A172 (cell line): Measurements from ENCODE around the gene TSPAN15. TPM values are rescaled to one million over a fixed set of nuclear protein-coding genes. Genes with fewer than 3 reads are reported as not detected.
A peak's percentile ranks its signal among the peaks of the same experiment; 100 is the strongest.

Source experiments
- DNase-seq: peaks from one replicate; pipeline ENCODE4 v3.0.0-alpha.2; 2015; ENCODE audit warnings: low spot score
- total RNA-seq: library from RNA; depleted of rRNA; stranded (reverse); fragments of >200 nt; shearing (Covaris generic); gene quantifications from 2 replicates; pipeline ENCODE4 v1.2.3, GENCODE V29; 2014

TSPAN15 gene
- total RNA-seq, 1 experiment from 2014 or later, result 18.7 TPM

GRCh38 chr10:69417542-69417941, 33.7 kb upstream of the TSPAN15 start:
- no peak for DNase-seq

- DNase-seq, result no peak
Observed at GRCh38 chr10:69418052-69418752, 33.1 kb upstream of the TSPAN15 start.

GRCh38 chr10:69419096-69419743, 32.0 kb upstream of the TSPAN15 start:
- DNase-seq, result no peak

GRCh38 chr10:69419744-69420126, 31.5 kb upstream of the TSPAN15 start:
- DNase-seq, result no peak

GRCh38 chr10:69421611-69422308, 29.5 kb upstream of the TSPAN15 start:
- no peak for DNase-seq

- no peak for DNase-seq
Observed at GRCh38 chr10:69422676-69423075, 28.6 kb upstream of the TSPAN15 start.

- no peak for DNase-seq
Observed at GRCh38 chr10:69425041-69425440, 26.2 kb upstream of the TSPAN15 start.

- no peak for DNase-seq
Observed at GRCh38 chr10:69425511-69426298, 25.6 kb upstream of the TSPAN15 start.

GRCh38 chr10:69426376-69426727, 24.9 kb upstream of the TSPAN15 start:
- DNase-seq, result no peak

- DNase-seq, result no peak
Observed at GRCh38 chr10:69428165-69428564, 23.1 kb upstream of the TSPAN15 start.

GRCh38 chr10:69434169-69434568, 17.1 kb upstream of the TSPAN15 start:
- DNase-seq, result peak; percentile 52

GRCh38 chr10:69434926-69435325, 16.3 kb upstream of the TSPAN15 start:
- no peak for DNase-seq

- DNase-seq, result no peak
Observed at GRCh38 chr10:69435966-69436520, 15.2 kb upstream of the TSPAN15 start.

GRCh38 chr10:69437321-69438259, 13.7 kb upstream of the TSPAN15 start:
- no peak for DNase-seq

- peak; percentile 78 for DNase-seq
Observed at GRCh38 chr10:69438536-69439349, 12.5 kb upstream of the TSPAN15 start.

- peak; percentile 93 for DNase-seq
Observed at GRCh38 chr10:69439350-69439739, 11.9 kb upstream of the TSPAN15 start.

GRCh38 chr10:69439813-69440506, 11.3 kb upstream of the TSPAN15 start:
- DNase-seq, result peak; percentile 81

GRCh38 chr10:69443354-69443753, 7.9 kb upstream of the TSPAN15 start:
- no peak for DNase-seq

- peak; percentile 66 for DNase-seq
Observed at GRCh38 chr10:69445041-69445440, 6.2 kb upstream of the TSPAN15 start.
